Measurements from ENCODE around the gene VRTN. TPM values are rescaled to one million over a fixed set of nuclear protein-coding genes. Genes with fewer than 3 reads are reported as not detected.

VRTN gene
- total and polyA plus RNA-seq, 9 of the 15 experiments (the other 6 are each of a cell fraction or from before 2014, with no cell fraction given) = 0.05 to 0.09 (median 0.06) TPM; not detected in 6

- no peaks in the 10 kb centered on the region for H3K79me2 ChIP-seq (ENCODE audit: control insufficient read depth, insufficient read depth, low read length)
- DNase-seq (ENCODE audit: extremely low read depth in 1 of 4, low spot score in 3 of 4) (no peak), FAIRE-seq (no peak), ATAC-seq (no peak)
- no peak for TF ChIP-seq U2AF1 (optimal IDR thresholded peaks at IDR 0.05; ENCODE audit: low read depth, low read length)
- TF ChIP-seq ZFPM2 (CRISPR knock-in tag; IDR thresholded peaks at IDR 0.05) = no peak
- TF ChIP-seq NKRF (IDR thresholded peaks at IDR 0.05; ENCODE audit: borderline replicate concordance) = no peak
- no peak for TF ChIP-seq MCM5 (IDR thresholded peaks at IDR 0.05; ENCODE audit: low read depth)
- TF ChIP-seq PREB (CRISPR knock-in tag; IDR thresholded peaks at IDR 0.05) = no peak
- no peak for TF ChIP-seq NFE2 (IDR thresholded peaks at IDR 0.05; ENCODE audit: low read depth)
- no peak for TF ChIP-seq BCLAF1 (IDR thresholded peaks at IDR 0.05; ENCODE audit: borderline replicate concordance in 1 of 2, control insufficient read depth in 1 of 2, low read depth in 2 of 2, low read length in 1 of 2)
- no peak for TF ChIP-seq GMEB1 (CRISPR knock-in tag; IDR thresholded peaks at IDR 0.05)
- H4K20me1 ChIP-seq (replicated peaks; ENCODE audit: control insufficient read depth, insufficient read depth, low read length) = 0 out of 2 replicates have a peak, but pooled peaks cover 4% of the 10 kb centered on the region
- intact Hi-C loops (cut with micrococcal nuclease) = no loop called here
- no peaks in the 10 kb centered on the region for H3K9me3 ChIP-seq (replicated peaks; ENCODE audit: control insufficient read depth, insufficient read depth, low read depth, low read length)
- BruUV-seq (replicated peaks) = no TSS peak
- no peak overlapping the region for H3K9ac ChIP-seq (ENCODE audit: insufficient read depth in 1 of 2, low read depth in 2 of 2, low read length in 2 of 2)
- ChIA-PET POLR2A (no interaction called here), CTCF (ENCODE audit: low intra/inter-chr PET ratio) (no interaction called here)
- H3K4me3 ChIP-seq = no peak overlapping the region
- H3K27ac ChIP-seq (ENCODE audit: extremely low read depth, low read depth, low read length) = no peak overlapping the region
- 12% methylated on average over 6 of the region's 6 CpGs for WGBS (ENCODE audit: insufficient coverage, low coverage, missing lambda C conversion rate)
- H3K4me1 ChIP-seq (replicated peaks in 1 of 2; ENCODE audit: control insufficient read depth in 2 of 2, insufficient read depth in 2 of 2, low read length in 2 of 2) = no peaks in the 10 kb centered on the region
- peaks cover 12 to 44% of the 10 kb centered on the region in 2 experiments for H3K27me3 ChIP-seq (ENCODE audit: control insufficient read depth in 2 of 2, insufficient read depth in 2 of 2, low read length in 2 of 2)
- no peak overlapping the region for H2AFZ ChIP-seq (ENCODE audit: low read depth, low read length)
- no peak overlapping the region for H3K4me2 ChIP-seq (ENCODE audit: insufficient read depth, low read length)
- in situ Hi-C loops (cut with MboI) = loop anchor here (10.0 kb wide), 1 partner anchor 107 kb away; no protein-coding TSS in a partner anchor
- H3K9me1 ChIP-seq (ENCODE audit: control insufficient read depth, insufficient read depth, low read length) = no peaks in the 10 kb centered on the region
- H3K36me3 ChIP-seq (ENCODE audit: control insufficient read depth, insufficient read depth, low read length) = no peaks in the 10 kb centered on the region
Observed at GRCh38 chr14:74368026-74368425, 19.8 kb downstream of the VRTN start.
